SIG-M5 treated with dmso at 0.1 percent for 504 hours (cell line): ENCODE measurements around the gene RACGAP1.

ENCODE experiments used
- DNase-seq: peaks from one replicate; lab custom pipeline; 2025; ENCODE audit not compliant: unreplicated experiment; lab: John Stamatoyannopoulos, UW

The RACGAP1 gene

DNA sequence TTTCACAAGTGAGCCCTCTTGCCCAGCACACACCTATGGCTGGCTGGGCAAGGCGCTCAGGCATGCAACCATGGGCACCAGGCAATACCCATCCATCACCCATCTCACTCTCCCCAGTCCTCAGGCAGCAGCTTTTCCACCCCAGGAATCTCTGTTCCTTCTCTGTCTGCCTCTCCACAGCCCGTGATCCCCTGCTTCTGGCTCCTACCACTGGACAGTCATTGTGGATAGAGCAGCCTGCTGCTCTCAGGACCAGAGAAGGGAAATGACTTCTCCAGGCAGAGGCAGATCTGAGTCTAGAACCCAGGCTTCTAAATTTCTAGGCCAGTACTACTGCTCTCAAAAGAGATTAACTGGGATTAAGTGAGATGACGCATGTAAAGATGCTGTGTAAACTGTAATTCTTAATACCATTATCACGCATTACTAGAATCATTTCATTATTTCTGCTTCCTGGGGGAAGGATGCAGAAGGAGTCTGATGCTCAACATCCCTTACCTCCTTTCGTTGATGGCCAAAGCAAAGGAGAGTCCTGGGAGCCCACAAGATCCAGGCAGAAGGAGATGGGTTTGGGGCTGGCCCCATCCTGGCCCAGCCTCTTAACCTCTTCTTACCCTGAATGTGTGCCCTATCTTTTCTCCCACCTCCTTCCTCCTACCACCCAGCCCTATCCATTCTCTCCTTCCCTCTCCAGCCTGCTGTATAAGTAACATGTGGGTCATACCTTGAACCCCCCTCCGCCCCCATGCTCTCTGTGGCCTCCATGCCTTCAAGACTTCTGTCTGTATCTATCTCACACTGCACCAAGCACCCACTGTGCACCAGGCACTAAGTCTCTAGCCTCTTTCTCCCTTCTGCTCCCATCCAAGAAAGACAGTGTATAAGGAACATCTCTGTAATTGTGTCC, 68.4 kb downstream of the RACGAP1 start:
- DNase-seq, result no peak

DNA sequence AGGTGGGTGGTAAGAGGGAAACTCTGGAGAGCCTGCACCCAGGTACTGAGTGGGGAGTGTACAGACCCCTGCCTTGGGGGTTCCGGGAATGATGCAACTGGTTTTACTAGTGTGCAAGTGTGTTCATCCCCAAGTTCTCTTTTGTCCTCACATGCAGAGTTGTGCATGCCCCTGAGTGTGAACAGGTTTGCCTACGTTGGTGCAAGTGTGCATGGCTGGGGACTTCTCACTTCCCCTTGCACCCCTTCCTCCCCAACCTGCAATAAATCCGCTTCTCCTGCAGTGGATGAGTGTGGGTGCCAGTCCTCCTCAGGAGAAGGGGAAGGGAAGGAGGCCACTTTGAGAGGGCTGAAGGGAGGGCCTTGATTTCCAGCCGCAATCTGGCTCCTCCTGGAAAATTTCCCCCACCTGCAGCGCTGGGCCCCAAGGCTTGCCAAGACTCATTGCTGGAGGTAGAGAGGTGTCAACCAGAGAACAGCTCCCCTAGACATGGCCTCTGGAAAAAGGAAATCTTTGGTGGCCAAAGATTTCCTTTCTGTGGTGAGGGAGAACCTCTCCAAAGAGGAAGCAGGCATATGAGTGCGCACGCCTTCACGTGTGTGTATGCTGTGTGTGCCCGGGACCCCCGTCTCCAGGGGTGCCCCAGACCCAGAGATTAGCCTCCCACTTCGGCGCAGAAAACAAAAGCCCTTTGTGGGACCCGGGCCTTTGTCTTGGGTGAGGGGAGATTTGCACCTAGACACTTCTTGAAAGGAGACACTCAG, 69.2 kb downstream of the RACGAP1 start:
- DNase-seq, result no peak

GRCh38 chr12:49954863-49955830, 70.1 kb downstream of the RACGAP1 start:
- no peak for DNase-seq

- no peak for DNase-seq
These were observed 71.1 kb downstream of the RACGAP1 start for GRCh38 chr12:49953961-49954846.

DNA sequence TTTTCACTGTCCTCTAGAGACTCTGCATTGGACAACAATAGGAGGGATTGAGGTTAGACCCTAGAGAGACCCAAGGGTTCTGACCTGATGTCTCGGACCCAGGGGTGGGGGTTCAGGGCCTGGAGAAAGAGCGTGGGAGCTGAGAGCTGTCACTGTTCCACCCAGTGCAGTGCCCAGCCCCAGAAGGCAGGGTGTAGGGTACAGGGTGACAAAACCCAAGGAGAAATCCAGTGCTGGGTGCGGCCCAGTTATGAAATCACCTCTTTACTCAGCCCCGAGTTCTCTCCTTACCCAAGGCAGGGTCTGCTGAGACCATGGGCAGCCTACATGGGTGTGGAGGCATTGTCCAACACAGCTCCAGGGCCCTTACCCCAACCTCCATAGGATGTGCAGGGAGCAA, 72.1 kb downstream of the RACGAP1 start:
- DNase-seq, result no peak

GRCh38 chr12:49952391-49953055, 72.8 kb downstream of the RACGAP1 start:
- no peak for DNase-seq

- DNase-seq, result no peak
These were observed 73.7 kb downstream of the RACGAP1 start for GRCh38 chr12:49951411-49952240.

- DNase-seq, result no peak
These were observed 74.7 kb downstream of the RACGAP1 start, which contains the start of gene AQP2 for GRCh38 chr12:49950273-49951251. AQP2 (plus strand) TSS chr12:49950737; CDS start chr12:49950831, 94 bp downstream.

- no peak for DNase-seq
These were observed 75.4 kb downstream of the RACGAP1 start for GRCh38 chr12:49949866-49950265.

DNA sequence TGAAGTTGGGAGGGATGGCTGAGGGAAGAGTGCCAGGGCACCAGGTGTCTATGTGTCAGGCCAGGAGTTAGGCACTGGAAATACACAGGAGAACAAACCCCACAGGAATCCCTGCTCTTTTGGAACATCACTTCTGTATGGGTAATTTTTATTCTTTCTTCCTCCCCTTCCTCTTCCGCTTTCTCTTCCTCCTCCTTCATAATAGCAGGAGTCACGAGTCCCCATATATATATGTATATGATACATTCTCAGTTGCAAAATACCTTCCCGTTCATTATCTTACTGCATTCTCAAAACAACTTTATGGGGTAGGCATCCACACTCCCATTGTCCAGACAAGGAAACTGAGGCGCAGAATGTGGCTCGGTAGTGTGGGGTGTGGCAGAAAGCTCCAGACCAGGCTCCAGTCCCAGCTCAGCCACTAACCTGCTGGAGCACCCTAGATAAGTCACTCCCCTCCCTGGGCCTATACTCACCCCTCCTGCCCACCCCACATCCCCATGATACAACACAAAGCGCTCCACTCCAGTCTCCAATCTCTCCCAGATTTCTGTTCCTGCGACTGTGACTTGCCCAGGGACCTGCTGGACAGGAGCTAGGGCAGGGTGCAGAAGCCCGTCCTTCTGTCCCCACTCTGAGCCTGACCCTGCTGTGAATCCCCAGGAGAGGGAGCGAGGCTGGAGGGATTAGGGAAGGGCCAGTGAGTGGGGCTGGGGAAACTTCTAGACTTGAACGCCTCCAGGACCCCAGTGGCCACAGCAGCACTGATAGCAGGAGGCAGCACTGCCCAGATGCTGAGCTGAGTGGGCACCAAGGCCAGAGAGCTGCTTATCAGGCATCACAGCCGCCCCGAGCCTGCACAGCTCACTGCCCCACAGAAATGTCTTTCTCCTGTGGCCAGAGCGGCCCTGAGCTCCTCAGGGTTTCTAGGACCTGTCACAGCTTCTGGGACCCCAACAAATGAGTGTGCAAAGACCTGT, 76.1 kb downstream of the RACGAP1 start:
- peak; percentile 64 for DNase-seq

- DNase-seq, result no peak
These were observed 77.6 kb downstream of the RACGAP1 start for GRCh38 chr12:49947593-49948226.

DNA sequence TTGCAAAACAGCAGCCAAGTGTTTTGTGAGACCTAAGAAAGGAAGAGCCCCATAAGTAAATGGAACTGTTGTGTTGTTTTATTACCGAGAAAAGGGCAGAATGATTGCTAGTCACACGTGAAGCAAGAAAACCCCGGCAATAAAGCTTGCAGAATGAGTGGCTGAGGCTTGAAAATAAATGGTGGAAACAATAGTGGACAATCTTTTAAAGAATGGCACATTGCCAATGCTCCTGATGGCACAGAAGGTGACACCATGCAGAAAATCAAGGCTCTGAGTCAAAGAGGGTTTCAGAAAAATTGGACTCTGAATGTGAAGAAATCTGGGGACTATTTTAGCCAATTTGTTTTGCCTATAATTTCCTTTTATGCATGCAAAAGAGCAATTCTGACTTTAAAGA, 78.8 kb downstream of the RACGAP1 start:
- DNase-seq, result no peak

- DNase-seq, result no peak
These were observed 79.2 kb downstream of the RACGAP1 start for GRCh38 chr12:49946086-49946485.

- DNase-seq, result peak; percentile 85
These were observed 79.8 kb downstream of the RACGAP1 start for GRCh38 chr12:49945394-49946080.

DNA sequence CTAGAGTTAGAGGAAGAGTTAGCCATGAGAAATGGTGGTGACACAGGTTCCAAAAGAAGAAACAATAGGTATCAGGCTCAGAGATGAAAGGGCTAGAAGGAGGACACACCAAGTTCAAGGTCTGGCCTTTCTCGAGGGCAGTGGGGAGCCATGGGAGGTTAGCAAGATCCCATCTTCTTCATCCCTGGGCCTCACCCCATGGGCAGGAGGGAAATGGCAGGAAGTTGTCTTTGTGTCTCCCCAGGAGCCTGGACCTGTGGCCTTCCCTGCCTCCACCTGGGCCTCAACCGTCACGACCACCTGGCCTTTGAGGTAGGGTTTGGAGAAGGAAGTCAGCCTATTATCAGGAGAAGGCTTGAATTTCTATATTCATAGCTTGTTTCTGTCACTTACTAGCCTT, 80.6 kb downstream of the RACGAP1 start:
- no peak for DNase-seq
